ENCODE measurements around the gene NKIRAS2. TPM values are rescaled to one million over a fixed set of nuclear protein-coding genes. Genes with fewer than 3 reads are reported as not detected.

The NKIRAS2 gene
- total and polyA plus RNA-seq, 2 experiments from 2014 or later: 31.3 to 52.9 TPM

DNA sequence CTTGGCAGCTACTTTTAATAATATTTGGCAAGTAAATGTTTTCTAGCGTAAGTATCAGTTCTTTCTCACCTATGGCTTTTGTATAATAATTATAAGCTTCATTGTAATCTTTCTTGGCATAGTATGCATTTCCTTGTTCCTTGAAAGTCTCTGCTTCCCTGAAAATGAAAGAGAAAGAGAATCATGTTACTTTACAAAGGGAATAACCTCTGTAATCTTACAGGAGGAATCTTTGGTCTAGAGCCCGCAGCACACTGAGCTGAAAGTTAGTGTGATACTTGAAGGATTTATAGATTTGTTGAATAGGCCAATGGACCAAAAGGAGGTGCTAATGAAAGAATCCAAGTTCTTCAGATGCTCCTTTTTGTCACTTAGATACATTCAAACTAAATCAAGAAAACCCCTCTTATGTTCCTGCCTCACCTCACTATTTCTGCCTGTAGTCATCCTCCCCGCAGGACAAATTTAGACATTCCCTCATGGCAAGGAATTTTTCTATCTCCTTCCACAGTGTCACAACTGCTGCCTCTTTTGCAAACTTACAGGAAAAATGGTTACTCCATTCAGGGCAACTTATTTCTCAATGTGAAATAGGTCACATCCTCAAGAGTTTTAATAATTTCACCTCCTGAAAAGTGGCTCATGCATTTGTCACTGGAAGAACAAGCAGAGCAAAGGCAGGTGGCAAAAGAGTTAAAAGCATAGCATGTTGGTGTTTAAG is 19.3 kb upstream of the NKIRAS2 start (continued):
- TF ChIP-seq, protein P1, sequence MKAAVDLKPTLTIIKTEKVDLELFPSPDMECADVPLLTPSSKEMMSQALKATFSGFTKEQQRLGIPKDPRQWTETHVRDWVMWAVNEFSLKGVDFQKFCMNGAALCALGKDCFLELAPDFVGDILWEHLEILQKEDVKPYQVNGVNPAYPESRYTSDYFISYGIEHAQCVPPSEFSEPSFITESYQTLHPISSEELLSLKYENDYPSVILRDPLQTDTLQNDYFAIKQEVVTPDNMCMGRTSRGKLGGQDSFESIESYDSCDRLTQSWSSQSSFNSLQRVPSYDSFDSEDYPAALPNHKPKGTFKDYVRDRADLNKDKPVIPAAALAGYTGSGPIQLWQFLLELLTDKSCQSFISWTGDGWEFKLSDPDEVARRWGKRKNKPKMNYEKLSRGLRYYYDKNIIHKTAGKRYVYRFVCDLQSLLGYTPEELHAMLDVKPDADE (IDR thresholded peaks at IDR 0.05): no peak
- TF ChIP-seq EZH2 (IDR thresholded peaks at IDR 0.05; ENCODE audit: low read depth, unreplicated experiment) (no peak), ZNF331 (CRISPR knock-in tag; IDR thresholded peaks at IDR 0.05; ENCODE audit: low read depth) (no peak)

GRCh38 chr17:42001729-42002128 is 18.2 kb upstream of the NKIRAS2 start:
- H3F3A ChIP-seq (replicated peaks; ENCODE audit: low read depth): peaks cover 21% of the 10 kb centered on the region
- DNase-seq (ENCODE audit: low spot score): no peak
- no peak overlapping the region for H3K4me2 ChIP-seq
- Mint-ChIP-seq H3K4me3 (no peak overlapping the region), H3K9me3 (no peaks in the 10 kb centered on the region), H3K4me1 (no peaks in the 10 kb centered on the region), H3K27ac (no peak overlapping the region), H3K27me3 (ENCODE audit: insufficient read depth, low read depth, poor library complexity) (peaks cover 2% of the 10 kb centered on the region), H3K36me3 (ENCODE audit: low read depth) (peaks cover 56% of the 10 kb centered on the region)
- H3K27me3 ChIP-seq (ENCODE audit: insufficient read depth): no peaks in the 10 kb centered on the region
- peaks cover 43% of the 10 kb centered on the region for H3K36me3 ChIP-seq (ENCODE audit: insufficient read depth)
- H3K79me2 ChIP-seq (replicated peaks; ENCODE audit: insufficient read depth): peaks cover 67% of the 10 kb centered on the region
- H3K9me2 ChIP-seq (ENCODE audit: insufficient read depth): no peaks in the 10 kb centered on the region
- H3K27ac ChIP-seq (ENCODE audit: low read depth): no peak overlapping the region
- no peak overlapping the region for H3K4me3 ChIP-seq
- H2AFZ ChIP-seq: no peak overlapping the region
- H4K20me1 ChIP-seq (replicated peaks; ENCODE audit: insufficient read depth): peaks cover 45% of the 10 kb centered on the region
- no peaks in the 10 kb centered on the region for H3K4me1 ChIP-seq (ENCODE audit: insufficient read depth)
- ATAC-seq: no peak
- TF ChIP-seq, protein P2, sequence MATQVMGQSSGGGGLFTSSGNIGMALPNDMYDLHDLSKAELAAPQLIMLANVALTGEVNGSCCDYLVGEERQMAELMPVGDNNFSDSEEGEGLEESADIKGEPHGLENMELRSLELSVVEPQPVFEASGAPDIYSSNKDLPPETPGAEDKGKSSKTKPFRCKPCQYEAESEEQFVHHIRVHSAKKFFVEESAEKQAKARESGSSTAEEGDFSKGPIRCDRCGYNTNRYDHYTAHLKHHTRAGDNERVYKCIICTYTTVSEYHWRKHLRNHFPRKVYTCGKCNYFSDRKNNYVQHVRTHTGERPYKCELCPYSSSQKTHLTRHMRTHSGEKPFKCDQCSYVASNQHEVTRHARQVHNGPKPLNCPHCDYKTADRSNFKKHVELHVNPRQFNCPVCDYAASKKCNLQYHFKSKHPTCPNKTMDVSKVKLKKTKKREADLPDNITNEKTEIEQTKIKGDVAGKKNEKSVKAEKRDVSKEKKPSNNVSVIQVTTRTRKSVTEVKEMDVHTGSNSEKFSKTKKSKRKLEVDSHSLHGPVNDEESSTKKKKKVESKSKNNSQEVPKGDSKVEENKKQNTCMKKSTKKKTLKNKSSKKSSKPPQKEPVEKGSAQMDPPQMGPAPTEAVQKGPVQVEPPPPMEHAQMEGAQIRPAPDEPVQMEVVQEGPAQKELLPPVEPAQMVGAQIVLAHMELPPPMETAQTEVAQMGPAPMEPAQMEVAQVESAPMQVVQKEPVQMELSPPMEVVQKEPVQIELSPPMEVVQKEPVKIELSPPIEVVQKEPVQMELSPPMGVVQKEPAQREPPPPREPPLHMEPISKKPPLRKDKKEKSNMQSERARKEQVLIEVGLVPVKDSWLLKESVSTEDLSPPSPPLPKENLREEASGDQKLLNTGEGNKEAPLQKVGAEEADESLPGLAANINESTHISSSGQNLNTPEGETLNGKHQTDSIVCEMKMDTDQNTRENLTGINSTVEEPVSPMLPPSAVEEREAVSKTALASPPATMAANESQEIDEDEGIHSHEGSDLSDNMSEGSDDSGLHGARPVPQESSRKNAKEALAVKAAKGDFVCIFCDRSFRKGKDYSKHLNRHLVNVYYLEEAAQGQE (IDR thresholded peaks at IDR 0.05; ENCODE audit: unreplicated experiment): no peak
- TF ChIP-seq EZH2phosphoT487 (IDR thresholded peaks at IDR 0.05; ENCODE audit: unreplicated experiment) (no peak), CREB1 (CRISPR knock-in tag; IDR thresholded peaks at IDR 0.05; ENCODE audit: low read depth) (no peak), ZNF114 (CRISPR knock-in tag; IDR thresholded peaks at IDR 0.05) (no peak), JUNB (IDR thresholded peaks at IDR 0.05; ENCODE audit: unreplicated experiment) (no peak), ZNF331 (CRISPR knock-in tag; IDR thresholded peaks at IDR 0.05; ENCODE audit: low read depth) (no peak), ZNF462 (CRISPR knock-in tag; IDR thresholded peaks at IDR 0.05) (no peak)
- TF ChIP-seq, protein P1 (IDR thresholded peaks at IDR 0.05): no peak
- TF ChIP-seq, protein P3, sequence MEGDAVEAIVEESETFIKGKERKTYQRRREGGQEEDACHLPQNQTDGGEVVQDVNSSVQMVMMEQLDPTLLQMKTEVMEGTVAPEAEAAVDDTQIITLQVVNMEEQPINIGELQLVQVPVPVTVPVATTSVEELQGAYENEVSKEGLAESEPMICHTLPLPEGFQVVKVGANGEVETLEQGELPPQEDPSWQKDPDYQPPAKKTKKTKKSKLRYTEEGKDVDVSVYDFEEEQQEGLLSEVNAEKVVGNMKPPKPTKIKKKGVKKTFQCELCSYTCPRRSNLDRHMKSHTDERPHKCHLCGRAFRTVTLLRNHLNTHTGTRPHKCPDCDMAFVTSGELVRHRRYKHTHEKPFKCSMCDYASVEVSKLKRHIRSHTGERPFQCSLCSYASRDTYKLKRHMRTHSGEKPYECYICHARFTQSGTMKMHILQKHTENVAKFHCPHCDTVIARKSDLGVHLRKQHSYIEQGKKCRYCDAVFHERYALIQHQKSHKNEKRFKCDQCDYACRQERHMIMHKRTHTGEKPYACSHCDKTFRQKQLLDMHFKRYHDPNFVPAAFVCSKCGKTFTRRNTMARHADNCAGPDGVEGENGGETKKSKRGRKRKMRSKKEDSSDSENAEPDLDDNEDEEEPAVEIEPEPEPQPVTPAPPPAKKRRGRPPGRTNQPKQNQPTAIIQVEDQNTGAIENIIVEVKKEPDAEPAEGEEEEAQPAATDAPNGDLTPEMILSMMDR (conservative IDR thresholded peaks at IDR 0.05; ENCODE audit: low read depth in 2 of 2): no peak

Measured in GM23338 (cell line).